K562 (cell line): ENCODE measurements around the gene TXLNB. TPM values are rescaled to one million over a fixed set of nuclear protein-coding genes. Genes with fewer than 3 reads are reported as not detected.

Experiments
- ARID1B ChIP-seq: fragments of 450-650 bp; IDR thresholded peaks from 2 replicates; pipeline ENCODE4 v1.6.1; 2016; ENCODE audit warnings: antibody characterized with exemption, mild to moderate bottlenecking, inconsistent platforms
- EHMT2 ChIP-seq: fragments of 450-650 bp; IDR thresholded peaks from 2 replicates; pipeline ENCODE4 v1.6.1; 2018; ENCODE audit warnings: antibody characterized with exemption
- GATA2 ChIP-seq: sonication (generic); formaldehyde crosslinking; IDR thresholded peaks from 2 replicates; pipeline ENCODE4 v1.4.0; 2020; ENCODE audit warnings: mild to moderate bottlenecking, missing genetic modification reagents
- KLF16 ChIP-seq: IDR thresholded peaks from 2 replicates; pipeline ENCODE4 v1.6.1; 2016; ENCODE audit warnings: antibody characterized with exemption
- MAFG ChIP-seq: fragments of 450-650 bp; conservative IDR thresholded peaks from 2 replicates; pipeline ENCODE4 v1.6.1; 2016; ENCODE audit warnings: missing genetic modification characterization, missing compliant biosample characterization
- MIER1 ChIP-seq: fragments of 450-650 bp; IDR thresholded peaks from 2 replicates; pipeline ENCODE4 v1.6.1; 2016; ENCODE audit warnings: antibody characterized with exemption, mild to moderate bottlenecking, low read depth
- MTA2 ChIP-seq: fragments of 450-650 bp; IDR thresholded peaks from 2 replicates; pipeline ENCODE4 v1.6.1; 2016; ENCODE audit warnings: low read depth
- NR1H2 ChIP-seq: sonication (generic); formaldehyde crosslinking; IDR thresholded peaks from 2 replicates; pipeline ENCODE4 v1.4.0; 2020; ENCODE audit warnings: mild to moderate bottlenecking, missing genetic modification reagents
- PCBP1 ChIP-seq: fragments of 200-400 bp; formaldehyde crosslinking; IDR thresholded peaks from 2 replicates; pipeline ENCODE4 v1.6.1; 2018; ENCODE audit warnings: mild to moderate bottlenecking, low read depth, low read length; ENCODE audit not compliant: poor library complexity, severe bottlenecking
- POLR3A ChIP-seq: IDR thresholded peaks from 2 replicates; pipeline ENCODE4 v1.6.1; 2011; ENCODE audit warnings: borderline replicate concordance, mild to moderate bottlenecking, moderate library complexity; ENCODE audit not compliant: insufficient read length, insufficient read depth; ENCODE audit errors: extremely low read depth
- SMC3 ChIP-seq: conservative IDR thresholded peaks from 2 replicates; pipeline ENCODE4 v1.6.1; 2011; ENCODE audit warnings: low read depth, low read length, improper control_type of control experiment; ENCODE audit not compliant: insufficient read depth
- SREBF2 ChIP-seq: sonication (generic); formaldehyde crosslinking; IDR thresholded peaks from 2 replicates; pipeline ENCODE4 v1.4.0; 2020; ENCODE audit warnings: mild to moderate bottlenecking, missing genetic modification reagents
- TRIM24 ChIP-seq, 2 experiments: fragments of 450-650 bp; IDR thresholded peaks; 2 replicates each; pipeline ENCODE4 v1.6.1; 2016
- ZC3H8 ChIP-seq: fragments of 450-650 bp; IDR thresholded peaks from 2 replicates; pipeline ENCODE4 v1.6.1; 2017
- ZKSCAN3 ChIP-seq: fragments of 250-450 bp; sonication (Bioruptor Pico); IDR thresholded peaks from 2 replicates; pipeline ENCODE4 v1.4.0; 2020
- ZNF174 ChIP-seq: fragments of 250-450 bp; sonication (Bioruptor Pico); IDR thresholded peaks from 2 replicates; pipeline ENCODE4 v1.4.0; 2020; ENCODE audit warnings: mild to moderate bottlenecking
- ZNF175 ChIP-seq: fragments of 200-800 bp; sonication (Bioruptor generic); IDR thresholded peaks from 2 replicates; pipeline ENCODE4 v1.6.1; 2016; ENCODE audit warnings: low read depth, mild to moderate bottlenecking, missing genetic modification characterization, missing compliant biosample characterization
- ZNF507 ChIP-seq: conservative IDR thresholded peaks from 2 replicates; pipeline ENCODE4 v1.6.1; 2017; ENCODE audit warnings: missing genetic modification characterization, missing compliant biosample characterization
- ZNF589 ChIP-seq: fragments of 200-800 bp; sonication (Bioruptor generic); IDR thresholded peaks from 2 replicates; pipeline ENCODE4 v1.6.1; 2016; ENCODE audit warnings: low read depth, missing genetic modification characterization, missing compliant biosample characterization
- ZNF699 ChIP-seq: fragments of 250-450 bp; sonication (Bioruptor Pico); IDR thresholded peaks from 2 replicates; pipeline ENCODE4 v1.8.0; 2021; ENCODE audit warnings: mild to moderate bottlenecking, moderate library complexity; ENCODE audit not compliant: insufficient replicate concordance
- ZNF780A ChIP-seq: fragments of 250-450 bp; sonication (Bioruptor Pico); IDR thresholded peaks from 2 replicates; pipeline ENCODE4 v1.5.0; 2021; ENCODE audit warnings: mild to moderate bottlenecking
- ZZZ3 ChIP-seq: fragments of 450-650 bp; IDR thresholded peaks from 2 replicates; pipeline ENCODE4 v1.6.1; 2016; ENCODE audit warnings: antibody characterized with exemption, mild to moderate bottlenecking, moderate library complexity
- polyA plus RNA-seq, 8 experiments: library from polyadenylated mRNA; depleted of rRNA in 4 of 8; stranded (reverse) in 5 of 8; unstranded in 3 of 8; fragments of >200 nt; fragmentation: Nextera tagmentation in 2 of 8; fragmentation: Illumina TruSeq in 1 of 8; extraction: Ambion mirVana in 2 of 8; extraction: Trizol in 1 of 8; gene quantifications; 2 replicates each; pipeline versions ENCODE4 v1.2.1 to v1.2.3, GENCODE V29; 2011 to 2014; ENCODE audit warnings: inconsistent platforms in 1 of 8, missing spikeins in 1 of 8
- total RNA-seq, 7 experiments: library from RNA; depleted of rRNA in 6 of 7; stranded (reverse); fragments of >200 nt in 6 of 7; fragmentation: Illumina TruSeq in 2 of 7; extraction: Trizol in 2 of 7; gene quantifications; 2 replicates each; pipeline versions ENCODE4 v1.2.1 to v1.2.3, GENCODE V29; 2011 to 2021; ENCODE audit warnings: low replicate concordance in 1 of 7
- TF ChIP-seq, protein P1 (sequence below), 2 experiments: IDR thresholded peaks in 1 of 2; conservative IDR thresholded peaks in 1 of 2; 2 replicates each; pipeline ENCODE4 v1.6.1; 2016; ENCODE audit warnings: low read depth in 2 of 2, mild to moderate bottlenecking in 1 of 2, missing compliant biosample characterization in 1 of 2, missing genetic modification characterization in 1 of 2, moderate library complexity in 1 of 2
- TF ChIP-seq, protein P2 (sequence below): IDR thresholded peaks from 2 replicates; pipeline ENCODE4 v1.6.1; 2011; ENCODE audit not compliant: insufficient read length; ENCODE audit errors: extremely low read depth
- TF ChIP-seq, protein P3 (sequence below): fragments of 150-350 bp; IDR thresholded peaks from 2 replicates; pipeline ENCODE4 v1.6.1; 2014; ENCODE audit warnings: low read depth, mild to moderate bottlenecking, low read length, borderline replicate concordance

The TXLNB gene
- total and polyA plus RNA-seq, 9 of the 15 experiments (the other 6 are each of a cell fraction or from before 2014, with no cell fraction given): not detected

DNA sequence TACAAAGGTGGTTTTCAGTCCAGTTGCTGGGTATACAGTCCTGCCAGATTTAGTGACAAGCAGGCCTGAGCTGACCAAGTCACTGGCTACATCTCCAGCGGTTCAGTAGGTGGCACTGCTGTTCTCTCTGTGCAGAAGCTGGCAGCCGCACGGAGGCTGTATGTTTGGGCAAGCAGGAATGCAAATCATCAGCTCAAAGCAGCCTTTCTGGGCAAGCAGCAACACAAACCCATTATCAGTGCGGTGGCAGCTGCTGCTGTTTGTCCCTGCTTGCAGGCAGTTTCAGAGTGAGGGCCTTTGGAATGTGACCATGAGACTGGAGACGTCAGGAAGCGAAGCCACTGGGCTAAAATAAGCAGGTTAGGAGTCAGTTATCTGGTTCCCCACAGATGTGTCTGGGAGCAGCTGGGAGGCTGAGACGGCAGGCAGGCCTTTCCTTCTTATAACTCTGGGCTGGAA lies 72.5 kb downstream of the TXLNB start (continued):
- TF ChIP-seq, protein P1, sequence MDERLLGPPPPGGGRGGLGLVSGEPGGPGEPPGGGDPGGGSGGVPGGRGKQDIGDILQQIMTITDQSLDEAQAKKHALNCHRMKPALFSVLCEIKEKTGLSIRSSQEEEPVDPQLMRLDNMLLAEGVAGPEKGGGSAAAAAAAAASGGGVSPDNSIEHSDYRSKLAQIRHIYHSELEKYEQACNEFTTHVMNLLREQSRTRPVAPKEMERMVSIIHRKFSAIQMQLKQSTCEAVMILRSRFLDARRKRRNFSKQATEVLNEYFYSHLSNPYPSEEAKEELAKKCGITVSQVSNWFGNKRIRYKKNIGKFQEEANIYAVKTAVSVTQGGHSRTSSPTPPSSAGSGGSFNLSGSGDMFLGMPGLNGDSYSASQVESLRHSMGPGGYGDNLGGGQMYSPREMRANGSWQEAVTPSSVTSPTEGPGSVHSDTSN (CRISPR knock-in tag; IDR thresholded peaks at IDR 0.05; ENCODE audit: low read depth): no peak
- TF ChIP-seq, protein P1 (tag; conservative IDR thresholded peaks at IDR 0.05; ENCODE audit: low read depth): no peak
- TF ChIP-seq ZNF589 (CRISPR knock-in tag) (peak; percentile 94), ZNF175 (CRISPR knock-in tag) (peak; percentile 58; the same call in 1 of the 2 replicates), ZNF780A (CRISPR knock-in tag) (no peak), GATA2 (CRISPR knock-in tag) (peak; percentile 79), EHMT2 (no peak), ZZZ3 (no peak), MAFG (tag) (peak; percentile 30; the same call in 1 of the 2 replicates), POLR3A (no peak), ARID1B (peak; percentile 74), KLF16 (peak; percentile 7; the same call in 1 of the 2 replicates), SMC3 (peak; percentile 61), SREBF2 (no peak), PCBP1 (no peak), TRIM24 (IDR thresholded peaks at IDR 0.05) (no peak), MIER1 (no peak), ZC3H8 (no peak), ZNF699 (CRISPR knock-in tag) (no peak), ZKSCAN3 (CRISPR knock-in tag) (no peak), MTA2 (peak; percentile 58), ZNF507 (tag) (no peak), NR1H2 (no peak), ZNF174 (CRISPR knock-in tag) (no peak)
- TF ChIP-seq, protein P2, sequence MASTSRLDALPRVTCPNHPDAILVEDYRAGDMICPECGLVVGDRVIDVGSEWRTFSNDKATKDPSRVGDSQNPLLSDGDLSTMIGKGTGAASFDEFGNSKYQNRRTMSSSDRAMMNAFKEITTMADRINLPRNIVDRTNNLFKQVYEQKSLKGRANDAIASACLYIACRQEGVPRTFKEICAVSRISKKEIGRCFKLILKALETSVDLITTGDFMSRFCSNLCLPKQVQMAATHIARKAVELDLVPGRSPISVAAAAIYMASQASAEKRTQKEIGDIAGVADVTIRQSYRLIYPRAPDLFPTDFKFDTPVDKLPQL: no peak
- TF ChIP-seq, protein P3, sequence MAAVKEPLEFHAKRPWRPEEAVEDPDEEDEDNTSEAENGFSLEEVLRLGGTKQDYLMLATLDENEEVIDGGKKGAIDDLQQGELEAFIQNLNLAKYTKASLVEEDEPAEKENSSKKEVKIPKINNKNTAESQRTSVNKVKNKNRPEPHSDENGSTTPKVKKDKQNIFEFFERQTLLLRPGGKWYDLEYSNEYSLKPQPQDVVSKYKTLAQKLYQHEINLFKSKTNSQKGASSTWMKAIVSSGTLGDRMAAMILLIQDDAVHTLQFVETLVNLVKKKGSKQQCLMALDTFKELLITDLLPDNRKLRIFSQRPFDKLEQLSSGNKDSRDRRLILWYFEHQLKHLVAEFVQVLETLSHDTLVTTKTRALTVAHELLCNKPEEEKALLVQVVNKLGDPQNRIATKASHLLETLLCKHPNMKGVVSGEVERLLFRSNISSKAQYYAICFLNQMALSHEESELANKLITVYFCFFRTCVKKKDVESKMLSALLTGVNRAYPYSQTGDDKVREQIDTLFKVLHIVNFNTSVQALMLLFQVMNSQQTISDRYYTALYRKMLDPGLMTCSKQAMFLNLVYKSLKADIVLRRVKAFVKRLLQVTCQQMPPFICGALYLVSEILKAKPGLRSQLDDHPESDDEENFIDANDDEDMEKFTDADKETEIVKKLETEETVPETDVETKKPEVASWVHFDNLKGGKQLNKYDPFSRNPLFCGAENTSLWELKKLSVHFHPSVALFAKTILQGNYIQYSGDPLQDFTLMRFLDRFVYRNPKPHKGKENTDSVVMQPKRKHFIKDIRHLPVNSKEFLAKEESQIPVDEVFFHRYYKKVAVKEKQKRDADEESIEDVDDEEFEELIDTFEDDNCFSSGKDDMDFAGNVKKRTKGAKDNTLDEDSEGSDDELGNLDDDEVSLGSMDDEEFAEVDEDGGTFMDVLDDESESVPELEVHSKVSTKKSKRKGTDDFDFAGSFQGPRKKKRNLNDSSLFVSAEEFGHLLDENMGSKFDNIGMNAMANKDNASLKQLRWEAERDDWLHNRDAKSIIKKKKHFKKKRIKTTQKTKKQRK: no peak
